ENCODE data around the gene TAF6. TPM values are rescaled to one million over a fixed set of nuclear protein-coding genes. Genes with fewer than 3 reads are reported as not detected.

The TAF6 gene
- total RNA-seq, result 22.4 TPM

DNA sequence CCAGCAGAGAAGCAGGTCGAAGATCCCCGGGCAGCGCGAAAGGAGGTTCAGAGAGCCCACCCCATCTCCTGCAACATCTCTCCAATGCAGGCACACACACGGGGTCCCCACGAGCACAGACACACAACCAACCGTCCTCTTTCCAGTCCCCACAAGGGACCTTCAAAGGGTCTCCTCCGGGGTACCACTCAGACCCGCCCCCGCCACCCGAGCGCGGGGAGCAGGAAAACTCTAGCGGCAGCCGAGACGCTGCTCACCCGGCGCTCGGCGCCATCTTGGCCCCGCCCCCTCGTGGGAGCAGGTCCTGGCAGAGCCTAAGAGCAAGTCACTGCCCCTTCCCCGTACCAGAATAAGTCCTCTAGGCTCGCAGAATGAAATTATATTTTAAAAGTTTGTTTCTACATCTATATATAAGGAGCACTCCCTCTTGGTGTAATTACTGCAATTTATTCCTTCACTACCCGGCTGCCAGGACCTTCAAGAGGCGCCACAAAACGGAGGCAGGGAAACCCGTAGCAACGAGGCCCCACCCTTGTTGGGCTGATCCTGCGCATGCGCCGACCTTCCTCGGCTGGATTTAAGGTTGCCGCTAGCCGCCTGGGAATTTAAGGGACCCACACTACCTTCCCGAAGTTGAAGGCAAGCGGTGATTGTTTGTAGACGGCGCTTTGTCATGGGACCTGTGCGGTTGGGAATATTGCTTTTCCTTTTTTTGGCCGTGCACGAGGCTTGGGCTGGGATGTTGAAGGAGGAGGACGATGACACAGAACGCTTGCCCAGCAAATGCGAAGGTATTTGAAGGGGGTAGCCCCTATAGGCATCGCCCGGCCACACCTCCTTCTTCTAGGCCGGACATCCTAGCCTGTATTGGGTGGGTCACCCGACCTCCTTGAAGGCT is at the start of gene TAF6, which contains the start of gene CNPY4:
TAF6 (minus strand) TSS at position 287 of the 898 bp plus-strand sequence. CDS start 5,149 bp downstream, outside the sequence.
CNPY4 (plus strand) TSS at position 563 of the 898 bp plus-strand sequence; CDS start at position 674, 111 bp downstream.
- peak; percentile 93 to 96 (median 93) for DNase-seq (ENCODE audit: low read depth in 2 of 3, low spot score in 2 of 3)

DNA sequence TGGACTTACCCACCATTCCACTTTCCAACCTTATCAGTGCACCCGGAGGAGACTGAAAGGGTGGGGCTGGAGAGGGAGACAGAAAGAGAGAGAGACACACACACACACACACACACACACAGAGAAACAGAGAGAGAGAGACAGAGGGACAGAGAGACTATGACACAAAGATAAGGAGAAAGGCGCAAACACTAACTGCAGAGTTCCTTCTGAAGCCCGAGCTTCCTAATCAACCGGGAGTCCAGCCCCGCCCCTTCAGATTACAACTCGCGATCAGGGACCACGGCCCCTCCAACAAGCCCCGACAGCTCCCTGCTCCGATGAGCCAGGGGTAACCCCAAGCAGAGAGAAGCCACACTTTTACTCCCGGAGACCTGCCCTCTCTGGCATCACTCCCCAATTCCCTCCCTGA is 48.8 kb upstream of the TAF6 start:
- no peak for DNase-seq (ENCODE audit: low read depth in 2 of 3, low spot score in 2 of 3)

DNA sequence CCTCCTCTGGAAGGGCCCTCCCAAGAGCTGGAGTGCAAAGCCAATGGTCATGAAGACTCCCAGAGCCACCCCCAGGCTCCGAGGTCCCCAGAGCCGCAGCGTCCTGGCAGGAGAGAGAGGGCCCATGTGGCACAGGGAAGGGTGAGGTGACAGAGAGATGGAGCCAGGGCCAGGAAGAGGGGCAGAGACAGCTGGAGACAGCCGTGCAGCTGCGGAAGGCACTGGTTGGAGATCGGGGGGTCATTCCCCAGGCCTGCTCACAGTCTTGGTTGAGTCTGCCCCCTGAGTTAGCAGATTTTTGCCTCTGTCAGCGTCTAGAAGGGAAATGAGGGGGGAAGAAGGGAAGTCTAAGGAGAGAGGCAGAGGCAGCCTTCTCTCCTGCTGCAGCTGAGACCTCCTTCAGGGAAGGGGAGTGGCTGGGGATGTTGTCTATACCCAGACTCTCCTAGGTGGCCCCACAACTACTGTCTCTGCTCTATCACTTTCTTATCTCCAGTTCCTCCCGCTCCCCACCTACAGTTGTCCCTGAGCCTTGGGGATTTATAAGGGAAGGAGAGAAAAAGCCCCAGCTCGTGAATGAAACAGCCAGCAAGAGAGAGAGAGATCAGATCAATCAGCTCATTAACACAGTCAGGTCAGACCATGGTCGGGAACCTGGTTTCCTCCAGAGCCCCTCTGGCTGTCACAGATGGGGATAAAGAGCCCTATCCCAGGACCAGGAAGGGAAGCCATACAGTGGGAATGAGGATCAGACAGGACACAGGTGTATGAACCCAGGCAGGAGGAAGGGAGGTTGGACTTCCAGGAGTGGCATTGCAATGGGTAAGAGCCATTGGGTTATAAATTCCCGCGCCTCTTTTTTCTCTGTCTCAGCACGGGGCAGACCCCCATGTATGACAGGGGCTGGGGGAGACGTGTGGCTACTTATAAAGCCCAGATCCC is 48.1 kb upstream of the TAF6 start:
- DNase-seq (ENCODE audit: low read depth in 2 of 3, low spot score in 2 of 3), result no peak

DNA sequence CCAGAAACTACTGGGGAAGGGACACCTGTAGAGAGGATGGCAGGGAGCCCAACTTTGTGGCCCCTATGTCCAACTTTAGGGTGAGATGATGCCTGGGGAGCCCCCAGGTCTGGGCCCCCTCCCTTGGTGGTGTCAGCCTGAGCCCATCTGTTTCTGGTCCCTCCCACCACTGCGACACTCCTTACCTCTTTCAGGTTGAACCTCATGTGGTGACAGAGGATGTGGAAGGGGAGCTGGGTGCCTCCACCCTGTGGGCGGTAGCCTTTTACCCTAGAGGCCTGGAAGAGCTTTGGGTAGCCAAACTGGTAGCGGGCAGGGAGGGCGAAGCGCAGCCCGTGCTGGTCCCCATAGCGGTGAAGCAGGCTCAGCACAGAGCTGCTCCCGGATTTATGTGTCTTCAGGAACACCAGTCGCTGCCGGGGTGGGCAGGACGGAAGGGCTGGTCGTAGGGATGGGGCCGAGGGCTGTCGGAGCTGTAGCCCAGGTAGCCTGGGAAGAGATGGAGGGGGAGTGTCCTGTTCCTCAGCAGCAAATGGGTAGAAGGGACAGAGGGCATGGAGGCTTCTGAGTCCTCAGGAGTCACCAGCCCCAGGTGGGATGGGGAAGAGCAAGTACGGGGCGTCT is 47.3 kb upstream of the TAF6 start:
- DNase-seq (ENCODE audit: low read depth in 2 of 3, low spot score in 2 of 3), result no peak

DNA sequence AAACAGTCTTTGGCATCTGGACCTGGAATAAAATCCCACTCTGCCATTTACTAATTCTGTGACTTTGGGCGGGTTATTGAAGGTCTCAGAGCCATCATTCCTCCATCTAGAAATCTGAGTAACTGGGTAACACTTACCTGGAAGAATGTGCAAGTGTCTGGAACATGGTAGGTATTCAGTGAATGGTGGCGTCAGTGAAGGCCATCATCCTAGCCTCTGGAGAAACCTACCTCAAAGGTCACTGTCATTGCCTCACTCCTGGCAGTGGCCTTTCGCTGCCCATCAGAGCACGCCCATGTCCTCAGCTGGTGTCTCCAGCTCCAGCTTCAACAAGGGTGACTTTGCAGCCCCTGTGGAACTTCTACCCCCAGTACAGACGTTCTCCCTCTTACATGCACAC is 44.7 kb upstream of the TAF6 start:
- DNase-seq (ENCODE audit: low read depth in 2 of 3, low spot score in 2 of 3), result no peak

DNA sequence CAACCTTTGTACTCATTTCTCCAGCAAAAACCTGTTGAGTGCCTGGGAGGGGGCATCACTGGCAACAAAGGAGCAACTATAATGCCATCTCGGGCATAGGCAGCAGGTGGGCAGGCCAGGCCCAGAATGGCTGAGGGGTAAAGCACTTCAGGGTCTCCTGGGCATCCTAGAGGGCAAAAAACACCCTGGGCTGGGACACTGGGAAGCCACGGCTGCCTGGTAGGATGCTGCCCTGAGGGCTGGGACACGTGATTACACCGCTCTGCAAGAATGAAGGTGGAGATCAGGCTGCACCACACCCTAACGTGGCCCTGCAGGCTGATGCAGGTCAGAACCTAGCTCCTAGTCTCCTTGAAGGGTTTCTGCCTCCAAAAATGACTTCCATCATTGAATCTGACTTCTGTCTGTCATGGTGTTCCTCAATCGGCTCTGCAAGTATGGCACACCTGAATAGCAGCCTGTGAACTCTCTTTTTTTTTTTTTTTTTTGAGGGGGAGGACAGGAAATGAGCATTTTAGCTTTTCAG is 43.9 kb upstream of the TAF6 start:
- DNase-seq (ENCODE audit: low read depth in 2 of 3, low spot score in 2 of 3), result no peak

DNA sequence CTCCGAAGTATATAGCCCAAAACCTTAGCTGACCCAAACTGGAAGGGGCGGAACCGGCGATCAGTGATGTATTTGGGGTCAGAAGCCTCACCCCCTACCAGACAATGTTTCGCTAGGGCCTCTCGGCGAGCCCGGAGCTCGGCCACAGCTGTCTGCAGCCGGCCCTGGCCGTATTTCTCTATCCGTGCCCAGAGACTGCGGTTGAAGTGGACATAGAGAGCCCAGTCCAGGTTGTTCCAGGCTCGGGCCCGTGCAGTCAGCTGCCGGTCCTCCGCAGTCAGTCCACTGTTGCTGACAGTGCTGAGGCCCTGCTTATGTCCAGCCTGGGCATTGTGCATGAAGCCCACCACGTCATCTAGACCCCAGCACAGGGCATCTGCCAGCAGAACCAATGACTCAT is 40.9 kb upstream of the TAF6 start:
- DNase-seq (ENCODE audit: low read depth in 2 of 3, low spot score in 2 of 3), result no peak

DNA sequence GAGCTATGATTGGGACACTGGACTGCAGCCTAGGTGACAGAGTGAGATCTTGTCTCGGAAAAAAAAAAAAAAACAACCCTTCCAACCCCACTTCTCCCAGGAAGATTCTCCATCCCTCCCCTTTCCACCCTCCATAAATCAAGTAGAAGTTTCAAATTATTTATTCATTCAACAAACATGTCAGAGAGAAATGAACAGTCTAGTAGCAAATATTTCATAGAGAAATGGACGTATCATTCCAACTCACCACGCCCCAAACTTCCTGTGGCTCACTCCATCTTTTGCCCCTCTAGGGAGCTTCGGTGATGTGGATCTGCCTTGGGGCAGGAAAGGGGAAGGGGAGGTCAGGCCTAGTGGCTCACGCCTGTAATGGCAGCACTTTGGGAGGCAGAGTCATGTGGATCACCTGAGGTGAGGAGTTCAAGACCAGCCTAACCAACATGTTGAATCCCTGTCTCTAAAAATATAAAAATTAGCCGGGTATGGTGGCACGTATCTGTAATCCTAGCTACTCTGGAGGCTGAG is 40.0 kb upstream of the TAF6 start:
- no peak for DNase-seq (ENCODE audit: low read depth in 2 of 3, low spot score in 2 of 3)

DNA sequence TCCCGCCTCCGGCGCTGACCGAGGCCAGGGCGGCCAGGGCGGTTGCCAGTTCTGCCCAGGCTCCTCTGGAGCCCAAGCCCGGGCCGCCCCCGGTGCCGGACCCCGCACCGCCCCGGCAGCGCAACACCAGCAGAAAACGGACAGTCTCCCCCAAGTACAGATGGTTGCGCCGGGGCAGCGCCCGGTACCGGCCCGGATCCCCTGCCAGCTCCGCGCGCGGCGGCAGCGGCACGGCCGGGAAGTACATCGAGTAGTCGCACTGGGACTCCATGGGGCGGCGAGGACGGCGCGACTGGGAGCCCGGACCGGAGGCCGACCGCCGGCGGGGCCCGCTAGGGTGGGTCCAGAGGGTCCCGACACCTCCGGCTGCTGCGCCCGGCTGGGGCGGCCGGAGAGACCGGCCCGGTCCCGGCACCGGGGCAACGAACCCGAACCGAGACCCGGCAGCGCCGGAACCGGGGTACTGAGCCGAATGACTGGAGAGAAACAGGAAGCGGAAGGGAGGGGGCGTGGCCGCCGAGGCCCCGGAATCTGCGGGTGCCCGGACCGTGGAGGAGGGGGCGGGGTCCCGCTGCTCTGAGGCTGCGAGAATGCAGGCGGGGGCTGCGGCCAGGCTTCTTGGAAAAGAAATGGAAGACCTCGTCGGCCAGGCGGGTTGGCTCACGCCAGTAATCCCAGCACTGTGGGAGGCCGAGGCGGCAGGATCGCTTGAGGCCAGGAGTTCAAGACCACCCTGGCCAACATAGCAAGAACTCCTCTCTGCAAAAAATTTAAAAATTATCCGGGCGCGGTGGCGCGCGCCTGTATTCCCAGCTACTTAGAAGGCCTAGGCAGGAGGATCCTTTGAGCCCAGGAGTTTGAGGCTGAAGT is 39.3 kb upstream of the TAF6 start, which contains the start of gene TRAPPC14:
TRAPPC14 (minus strand) TSS at position 495 of the 870 bp plus-strand sequence; CDS start at position 271, 224 bp downstream.
- peak; percentile 73 to 86 (median 78) for DNase-seq (ENCODE audit: low read depth in 2 of 3, low spot score in 2 of 3)

DNA sequence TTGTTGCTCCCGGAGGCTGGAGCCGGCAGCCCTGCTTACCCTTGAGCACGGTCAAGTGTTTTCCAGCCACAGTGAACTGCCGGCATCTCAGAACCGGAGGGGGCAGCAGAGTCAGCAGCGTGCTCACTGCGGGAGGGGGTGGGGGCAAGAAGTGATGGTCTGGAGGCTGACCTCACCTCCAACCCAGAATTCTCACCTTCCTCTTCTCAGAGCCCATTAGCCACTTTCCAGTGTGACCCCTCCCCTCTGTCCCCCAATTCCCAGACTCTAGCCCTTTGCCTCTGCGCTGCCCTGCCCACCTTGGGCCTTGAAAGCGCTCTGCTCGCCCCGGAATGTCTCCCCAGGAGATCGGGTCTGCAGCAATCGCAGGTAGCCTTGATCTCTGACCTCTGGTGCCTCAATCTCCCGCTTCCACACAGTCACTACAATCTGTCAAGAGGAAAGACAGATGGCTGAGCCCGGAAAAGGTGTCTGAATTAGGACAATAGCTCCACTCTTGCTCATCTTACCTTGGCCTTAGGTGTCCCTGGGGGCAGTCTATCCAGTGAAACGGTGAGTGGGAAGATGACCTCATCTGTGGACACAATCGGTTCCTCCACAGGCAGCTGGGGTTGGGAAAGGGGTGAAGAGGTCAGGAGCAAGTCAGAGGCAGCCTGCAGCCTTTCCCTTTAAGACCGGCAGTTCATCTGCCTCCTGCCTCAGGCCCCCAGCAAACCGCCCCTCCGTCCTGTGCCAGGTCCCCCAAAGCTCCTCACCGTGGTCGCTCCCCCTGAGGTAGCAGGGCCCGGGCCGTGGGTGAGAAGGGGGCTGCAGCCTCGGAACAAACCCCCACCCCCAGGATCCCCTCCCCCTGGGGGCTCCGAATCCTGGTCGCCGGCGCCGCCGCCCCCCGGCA is 38.4 kb upstream of the TAF6 start:
- DNase-seq (ENCODE audit: low read depth in 2 of 3, low spot score in 2 of 3), result no peak

DNA sequence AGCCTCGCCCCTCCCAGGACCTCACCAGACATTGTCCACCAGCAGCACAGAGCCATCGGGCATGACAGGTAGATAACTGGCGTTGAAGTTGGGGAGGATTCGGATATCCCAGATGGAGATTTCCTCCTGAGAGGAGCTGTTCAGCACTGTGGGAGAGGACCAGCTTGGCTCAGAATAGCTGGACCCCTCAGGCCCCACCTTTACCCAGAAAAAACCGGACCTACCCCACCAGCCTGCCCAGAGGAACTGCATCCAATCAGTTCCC is 37.8 kb upstream of the TAF6 start:
- no peak for DNase-seq (ENCODE audit: low read depth in 2 of 3, low spot score in 2 of 3)

DNA sequence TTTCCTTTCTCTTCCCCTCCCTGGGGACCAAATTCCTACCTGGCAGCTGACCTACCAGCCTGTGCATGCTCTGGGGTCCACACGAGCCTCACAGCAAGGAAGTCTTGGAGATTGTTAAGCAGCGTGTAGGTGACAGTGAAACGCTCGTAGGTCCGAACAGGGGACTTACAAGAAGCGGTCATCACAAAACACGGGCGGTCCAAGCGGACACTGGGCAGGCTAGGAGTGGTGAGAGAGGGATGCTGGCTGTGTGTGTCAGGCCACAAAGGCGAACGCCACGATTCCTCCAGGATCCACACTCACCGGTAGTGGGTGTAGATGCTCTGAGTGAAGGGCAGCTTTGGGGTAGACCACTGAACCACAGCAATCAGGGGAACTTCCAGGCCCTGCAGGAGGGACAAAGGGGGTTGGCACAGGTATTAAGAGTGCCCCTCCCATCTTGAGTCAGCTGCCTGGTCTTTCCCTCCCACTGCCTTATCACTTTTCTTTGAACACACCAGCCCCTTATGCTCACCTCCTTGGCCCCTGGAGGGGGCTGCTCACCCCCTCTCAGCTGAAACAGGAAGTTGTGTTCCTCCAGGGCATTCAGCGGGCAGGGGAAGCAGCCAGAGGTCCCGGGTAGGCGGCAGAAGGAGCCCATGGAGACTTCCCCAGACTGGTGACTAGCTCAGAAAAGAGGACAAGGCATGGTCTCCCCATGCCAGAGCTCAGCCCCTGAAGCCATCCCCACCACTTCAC is 37.3 kb upstream of the TAF6 start:
- DNase-seq (ENCODE audit: low read depth in 2 of 3, low spot score in 2 of 3), result peak in 2 of 3 donors; percentile 43 to 50

DNA sequence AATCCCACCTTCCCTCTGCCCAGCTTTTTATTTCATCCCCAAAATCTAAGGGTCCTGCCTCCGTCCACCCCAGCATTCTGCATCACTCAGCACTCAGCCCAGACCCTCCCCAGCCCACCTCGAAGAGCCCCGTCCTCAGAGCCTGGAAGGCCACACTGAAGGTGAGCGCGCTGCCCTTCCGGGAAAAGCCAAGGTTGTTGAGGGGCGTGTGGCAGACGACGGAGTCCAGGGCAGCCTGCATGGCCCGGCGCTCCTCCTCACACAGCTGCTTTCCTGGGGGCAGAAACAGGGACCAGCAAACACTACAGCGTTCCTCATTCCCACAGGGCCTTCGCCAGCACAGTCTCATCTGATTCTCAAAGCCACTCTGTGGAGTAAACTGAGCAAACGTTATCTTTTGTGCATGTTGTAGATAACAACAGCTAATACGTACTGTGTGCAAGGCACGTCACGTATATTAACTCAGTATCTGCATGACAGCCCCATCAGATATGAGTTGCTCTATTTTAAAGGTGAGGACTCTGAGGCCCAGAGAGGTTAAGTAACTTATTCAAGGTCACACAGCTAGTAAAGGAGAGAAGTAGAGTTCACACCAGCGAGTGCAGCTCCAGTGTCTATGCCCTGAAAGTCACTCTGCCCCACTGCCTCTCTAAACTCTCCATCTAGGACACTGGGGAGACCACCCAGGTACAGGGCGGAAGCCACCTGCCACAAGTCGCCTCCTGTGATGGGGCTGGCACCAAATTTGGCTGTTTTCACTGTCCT is 36.6 kb upstream of the TAF6 start:
- no peak for DNase-seq (ENCODE audit: low read depth in 2 of 3, low spot score in 2 of 3)

DNA sequence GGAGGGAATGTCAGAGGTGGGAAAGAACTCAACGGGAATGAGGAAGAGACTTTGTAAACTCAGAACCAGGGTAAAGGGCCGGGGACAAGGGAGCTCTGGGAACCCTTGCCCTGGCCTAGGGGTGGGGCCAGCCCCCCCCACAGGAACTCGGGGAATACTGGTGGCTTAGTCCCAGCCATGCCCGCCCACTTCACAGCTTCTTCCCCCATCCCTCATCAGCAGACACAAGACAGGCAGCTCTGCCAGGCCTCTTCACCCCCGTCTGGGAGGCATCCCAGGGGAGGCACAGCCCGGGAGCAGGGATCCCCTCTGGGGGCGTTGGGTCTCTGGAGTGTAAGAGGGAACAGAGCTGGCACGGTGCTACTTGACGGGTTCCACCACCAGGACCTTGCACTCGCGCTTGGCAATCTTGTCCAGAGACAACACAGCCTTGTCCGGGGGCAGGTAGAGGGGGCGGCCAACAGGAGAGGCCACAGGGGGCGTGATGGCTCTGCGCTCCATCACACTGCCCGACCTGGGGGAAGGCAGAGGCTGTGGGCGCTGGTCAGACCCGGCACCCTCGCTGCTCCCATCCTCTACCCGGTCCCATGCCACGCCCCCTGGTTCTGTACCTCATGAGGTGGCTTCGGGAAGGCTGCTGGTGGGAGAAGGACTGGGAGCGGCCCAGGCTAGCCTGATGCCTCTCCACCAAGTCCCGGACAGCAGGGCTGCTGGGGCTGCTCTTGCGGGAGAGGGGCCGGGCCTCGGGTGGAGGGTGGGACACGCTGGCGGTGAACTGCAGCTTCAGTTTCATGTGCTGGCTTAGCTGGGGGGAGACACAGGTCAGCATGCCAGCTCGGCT is 35.7 kb upstream of the TAF6 start:
- DNase-seq (ENCODE audit: low read depth in 2 of 3, low spot score in 2 of 3), result no peak

DNA sequence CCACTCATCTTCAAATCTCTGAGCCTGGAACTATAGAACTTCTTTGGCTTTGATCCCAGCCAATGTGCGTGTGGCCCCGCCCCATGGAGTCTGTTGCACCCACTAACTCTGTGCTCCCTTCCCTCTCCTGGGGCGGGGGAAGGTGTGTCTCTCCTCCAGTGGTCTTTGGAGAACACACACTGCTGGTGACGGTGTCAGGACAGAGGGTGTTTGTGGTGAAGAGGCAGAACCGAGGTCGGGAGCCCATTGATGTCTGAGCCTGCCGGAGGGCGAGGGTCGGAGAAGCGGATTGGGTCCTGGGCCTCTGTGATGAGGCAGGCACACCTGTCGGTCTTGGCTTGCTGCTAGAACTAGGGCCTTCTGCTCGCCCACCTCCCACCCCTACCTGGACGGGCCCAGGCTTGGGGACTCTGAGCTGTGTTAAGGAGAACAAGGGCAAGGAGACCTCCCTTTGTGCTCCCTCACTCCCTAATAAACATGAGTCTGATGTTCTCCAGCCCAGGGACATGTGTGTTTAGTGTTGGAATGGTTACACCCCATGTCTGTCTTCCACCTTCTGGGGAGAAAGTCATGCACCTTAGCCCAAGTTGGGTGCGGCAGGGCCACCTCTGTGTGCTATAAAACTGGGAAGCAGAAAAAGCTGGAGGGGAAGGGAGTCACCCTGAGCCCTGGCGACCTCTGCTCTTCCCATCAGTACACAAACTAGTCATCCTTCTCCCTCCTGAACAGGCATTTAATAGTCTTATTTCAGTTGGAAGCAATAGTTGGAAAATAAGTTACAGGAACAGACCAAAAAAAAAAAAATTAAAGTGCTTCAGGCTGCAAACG is 34.8 kb upstream of the TAF6 start:
- no peak for DNase-seq (ENCODE audit: low read depth in 2 of 3, low spot score in 2 of 3)

Measured in hematopoietic multipotent progenitor cell (in vitro differentiated cells).